Type B pancreatic cell (in vitro differentiated cells): ENCODE results near the gene FBXW4. TPM values are rescaled to one million over a fixed set of nuclear protein-coding genes. Genes with fewer than 3 reads are reported as not detected.

Experiments used
- DNase-seq: peaks from one replicate; pipeline ENCODE4 v3.0.0; 2021; ENCODE audit warnings: mixed read lengths; ENCODE audit not compliant: unreplicated experiment; ENCODE audit errors: extremely low spot score
- H3K27ac Mint-ChIP-seq: 2 replicates; pipeline ENCODE4 v1.8.0; 2021; ENCODE audit warnings: mild to moderate bottlenecking, mixed read lengths
- H3K27me3 Mint-ChIP-seq: 2 replicates; pipeline ENCODE4 v1.8.0; 2021; ENCODE audit warnings: mixed read lengths
- H3K36me3 Mint-ChIP-seq: 2 replicates; pipeline ENCODE4 v1.8.0; 2021; ENCODE audit warnings: mixed read lengths
- H3K4me1 Mint-ChIP-seq: one replicate; pipeline ENCODE4 v1.8.0; 2021; ENCODE audit warnings: mixed read lengths; ENCODE audit not compliant: unreplicated experiment
- H3K4me3 Mint-ChIP-seq: 2 replicates; pipeline ENCODE4 v1.8.0; 2021; ENCODE audit warnings: mild to moderate bottlenecking, mixed read lengths
- H3K9me3 Mint-ChIP-seq: 2 replicates; pipeline ENCODE4 v1.8.0; 2021; ENCODE audit warnings: mixed read lengths
- total RNA-seq: library from RNA; stranded (reverse); gene quantifications from 2 replicates; pipeline ENCODE4 v1.2.1, GENCODE V29; 2021; ENCODE audit warnings: low replicate concordance
- TF ChIP-seq, protein P1 (sequence below): fragments of 200-600 bp; sonication (generic); conservative IDR thresholded peaks from 2 replicates; pipeline ENCODE4 v1.5.0; 2021; ENCODE audit warnings: antibody characterized with exemption, mild to moderate bottlenecking

The FBXW4 gene
- total RNA-seq, 1 donor from 2014 or later, result 43.7 TPM

DNA sequence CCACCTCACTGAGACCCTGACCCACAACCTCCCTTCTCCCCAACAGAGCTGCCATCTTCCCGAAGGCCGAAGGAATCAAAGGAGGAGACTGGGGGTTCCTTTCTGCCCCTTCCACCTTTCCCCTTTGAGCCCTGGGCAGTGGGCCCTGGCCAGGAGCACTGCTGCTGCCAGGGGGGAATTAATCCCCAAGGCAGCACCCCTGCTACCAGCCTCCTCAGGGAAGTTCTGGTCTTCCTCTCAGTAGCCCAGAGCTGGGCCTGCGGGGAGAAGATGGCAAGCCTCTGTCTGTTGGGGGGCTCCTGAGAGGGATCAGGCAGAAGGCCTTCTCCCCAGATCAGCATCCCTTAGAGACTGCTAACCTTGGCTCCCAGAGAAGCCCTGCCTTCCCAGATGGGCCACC lies 81.3 kb downstream of the FBXW4 start:
- Mint-ChIP-seq H3K36me3 (peaks cover 4% of the 10 kb centered on the region), H3K27ac (no peak overlapping the region), H3K27me3 (no peaks in the 10 kb centered on the region), H3K4me3 (no peak overlapping the region), H3K4me1 (peaks cover 8% of the 10 kb centered on the region), H3K9me3 (no peaks in the 10 kb centered on the region)
- no peak for DNase-seq
- TF ChIP-seq, protein P1, sequence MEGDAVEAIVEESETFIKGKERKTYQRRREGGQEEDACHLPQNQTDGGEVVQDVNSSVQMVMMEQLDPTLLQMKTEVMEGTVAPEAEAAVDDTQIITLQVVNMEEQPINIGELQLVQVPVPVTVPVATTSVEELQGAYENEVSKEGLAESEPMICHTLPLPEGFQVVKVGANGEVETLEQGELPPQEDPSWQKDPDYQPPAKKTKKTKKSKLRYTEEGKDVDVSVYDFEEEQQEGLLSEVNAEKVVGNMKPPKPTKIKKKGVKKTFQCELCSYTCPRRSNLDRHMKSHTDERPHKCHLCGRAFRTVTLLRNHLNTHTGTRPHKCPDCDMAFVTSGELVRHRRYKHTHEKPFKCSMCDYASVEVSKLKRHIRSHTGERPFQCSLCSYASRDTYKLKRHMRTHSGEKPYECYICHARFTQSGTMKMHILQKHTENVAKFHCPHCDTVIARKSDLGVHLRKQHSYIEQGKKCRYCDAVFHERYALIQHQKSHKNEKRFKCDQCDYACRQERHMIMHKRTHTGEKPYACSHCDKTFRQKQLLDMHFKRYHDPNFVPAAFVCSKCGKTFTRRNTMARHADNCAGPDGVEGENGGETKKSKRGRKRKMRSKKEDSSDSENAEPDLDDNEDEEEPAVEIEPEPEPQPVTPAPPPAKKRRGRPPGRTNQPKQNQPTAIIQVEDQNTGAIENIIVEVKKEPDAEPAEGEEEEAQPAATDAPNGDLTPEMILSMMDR, result no peak

DNA sequence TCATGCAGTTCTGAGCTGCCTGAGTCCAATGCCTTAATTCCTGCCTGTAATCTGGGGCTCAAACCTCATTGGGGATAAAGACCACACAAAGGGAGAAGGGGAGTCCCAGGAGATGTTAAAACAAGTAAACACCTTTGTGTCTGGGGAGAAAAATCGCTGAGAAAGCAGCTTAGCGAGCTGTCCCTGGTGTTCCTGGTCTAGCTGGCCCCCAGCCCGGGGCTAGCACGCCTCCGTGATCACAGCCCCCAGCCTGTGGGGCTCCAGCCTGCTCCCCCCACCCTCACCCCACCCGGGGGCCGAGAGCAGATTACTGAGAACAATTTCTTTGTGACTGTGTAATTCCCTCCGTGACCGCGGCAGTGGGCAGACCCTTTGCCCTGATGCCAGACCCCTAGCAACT lies 82.1 kb downstream of the FBXW4 start:
- no peaks in the 10 kb centered on the region for H3K27me3 Mint-ChIP-seq
- no peaks in the 10 kb centered on the region for H3K9me3 Mint-ChIP-seq
- TF ChIP-seq, protein P1, result no peak
- H3K27ac Mint-ChIP-seq, result no peak overlapping the region
- peaks cover 8% of the 10 kb centered on the region for H3K4me1 Mint-ChIP-seq
- H3K4me3 Mint-ChIP-seq, result no peak overlapping the region
- peaks cover 4% of the 10 kb centered on the region for H3K36me3 Mint-ChIP-seq
- DNase-seq, result no peak

DNA sequence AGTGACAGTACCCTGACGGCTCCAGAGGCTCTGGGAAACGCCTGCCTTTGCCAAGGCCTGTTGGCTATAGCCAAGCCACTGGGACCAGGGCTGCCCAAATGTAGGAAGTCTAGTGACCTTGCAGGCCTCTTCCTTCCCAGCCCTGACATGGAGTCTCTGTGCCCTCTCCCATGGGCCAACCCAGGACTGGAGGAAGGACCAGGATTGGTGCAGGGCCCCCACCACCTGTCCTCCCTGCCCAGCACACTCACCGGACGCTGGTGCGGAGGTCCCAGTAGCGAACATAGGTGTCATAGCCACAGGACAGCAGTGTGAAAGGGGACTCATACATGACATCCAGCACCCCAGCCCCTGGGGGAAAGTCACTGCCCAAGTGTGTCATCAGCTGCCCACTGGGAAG lies 82.9 kb downstream of the FBXW4 start:
- H3K36me3 Mint-ChIP-seq, result no peaks in the 10 kb centered on the region
- no peak for DNase-seq
- TF ChIP-seq, protein P1, result no peak
- no peaks in the 10 kb centered on the region for H3K27me3 Mint-ChIP-seq
- H3K27ac Mint-ChIP-seq, result no peak overlapping the region
- H3K4me1 Mint-ChIP-seq, result peaks cover under 1% of the 10 kb centered on the region
- no peak overlapping the region for H3K4me3 Mint-ChIP-seq
- H3K9me3 Mint-ChIP-seq, result no peaks in the 10 kb centered on the region

DNA sequence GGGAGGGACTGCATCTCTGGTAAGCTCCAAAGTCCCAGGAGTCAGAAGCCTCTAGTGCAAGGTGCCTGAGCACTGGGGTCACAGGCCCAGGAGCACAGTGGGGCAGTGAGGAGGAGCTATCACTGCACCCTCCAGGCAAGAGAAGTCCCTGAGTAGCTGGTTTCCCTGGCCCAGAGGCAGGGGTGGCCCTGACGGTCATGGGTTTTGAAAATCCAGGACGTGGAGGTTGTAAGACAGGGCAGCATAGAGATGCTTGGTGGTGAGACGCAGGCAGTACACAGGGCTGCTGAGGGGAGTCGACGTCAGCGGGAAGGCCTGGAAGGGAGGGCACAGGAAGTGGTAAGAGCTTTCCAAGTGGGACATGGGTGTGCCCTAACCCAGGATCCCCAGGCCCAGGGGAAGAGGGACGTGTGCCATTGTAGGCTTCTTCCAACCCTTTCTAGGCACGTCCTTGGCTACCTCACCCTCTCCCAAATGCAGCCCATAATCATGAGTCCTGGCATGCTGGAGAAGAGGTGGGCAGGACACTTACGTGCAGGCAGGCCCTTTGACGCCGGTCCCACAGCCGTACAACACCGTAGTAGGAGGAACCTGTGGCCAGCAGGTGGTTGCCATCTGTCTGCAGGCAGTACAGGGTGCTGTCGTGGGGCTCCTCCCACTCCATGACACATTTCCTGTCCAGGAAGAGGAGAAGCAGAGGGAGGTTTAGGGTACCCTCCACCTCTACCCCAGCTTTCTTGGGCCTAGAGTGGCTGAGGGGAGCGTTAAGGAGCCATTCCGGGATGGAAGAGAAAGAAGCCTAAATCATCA lies 83.7 kb downstream of the FBXW4 start:
- TF ChIP-seq, protein P1, result no peak
- no peak for DNase-seq
- H3K36me3 Mint-ChIP-seq, result no peaks in the 10 kb centered on the region
- H3K4me3 Mint-ChIP-seq, result no peak overlapping the region
- H3K9me3 Mint-ChIP-seq, result no peaks in the 10 kb centered on the region
- no peaks in the 10 kb centered on the region for H3K4me1 Mint-ChIP-seq
- H3K27me3 Mint-ChIP-seq, result no peaks in the 10 kb centered on the region
- H3K27ac Mint-ChIP-seq, result no peak overlapping the region

DNA sequence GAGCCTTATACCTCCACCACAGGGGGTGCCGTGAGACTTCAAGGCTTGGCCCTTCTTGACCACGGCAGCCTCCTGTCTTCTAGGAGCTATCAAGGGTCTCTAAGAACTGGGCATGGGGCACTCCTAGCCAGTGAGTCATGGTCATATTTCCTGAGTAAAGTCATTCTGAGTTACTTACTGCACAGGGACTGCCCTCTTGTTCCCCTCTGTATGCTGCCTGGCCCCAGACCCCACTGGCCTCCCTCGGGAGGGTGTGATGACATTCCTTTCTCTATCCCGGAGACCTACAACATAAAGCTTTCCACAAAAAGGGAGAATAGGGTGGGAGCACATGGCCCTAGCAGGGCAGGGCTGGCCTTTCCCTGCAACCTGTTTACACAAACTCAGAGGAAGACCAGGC lies 85.5 kb downstream of the FBXW4 start:
- Mint-ChIP-seq H3K27ac (no peak overlapping the region), H3K27me3 (no peaks in the 10 kb centered on the region), H3K9me3 (no peaks in the 10 kb centered on the region), H3K4me1 (no peaks in the 10 kb centered on the region), H3K36me3 (peaks cover 4% of the 10 kb centered on the region), H3K4me3 (no peak overlapping the region)
- TF ChIP-seq, protein P1, result no peak
- no peak for DNase-seq
